GM18502 (cell line): Measurements from ENCODE around the gene SLC9A9.

ENCODE experiments used
- ATAC-seq: cut with Tn5 transposase; IDR thresholded peaks from one replicate; pipeline ENCODE4 v1.9.1; 2021; ENCODE audit warnings: mild to moderate bottlenecking; ENCODE audit not compliant: unreplicated experiment, poor library complexity

SLC9A9 gene

GRCh38 chr3:143769616-143770015 lies 78.7 kb downstream of the SLC9A9 start:
- ATAC-seq, result no peak

- ATAC-seq, result no peak
These were observed 83.4 kb downstream of the SLC9A9 start for GRCh38 chr3:143764840-143765239.

- ATAC-seq, result no peak
These were observed 84.6 kb downstream of the SLC9A9 start for GRCh38 chr3:143763564-143764162.

- no peak for ATAC-seq
These were observed 90.6 kb downstream of the SLC9A9 start for GRCh38 chr3:143757691-143758090.

GRCh38 chr3:143755978-143756377 lies 92.3 kb downstream of the SLC9A9 start:
- ATAC-seq, result no peak

GRCh38 chr3:143754090-143754489 lies 94.2 kb downstream of the SLC9A9 start:
- ATAC-seq, result no peak

- ATAC-seq, result no peak
These were observed 94.8 kb downstream of the SLC9A9 start for GRCh38 chr3:143753456-143753855.

- no peak for ATAC-seq
These were observed 95.3 kb downstream of the SLC9A9 start for GRCh38 chr3:143753006-143753405.

GRCh38 chr3:143751643-143752178 lies 96.6 kb downstream of the SLC9A9 start:
- peak; percentile 77 for ATAC-seq

- ATAC-seq, result no peak
These were observed 97.4 kb downstream of the SLC9A9 start for GRCh38 chr3:143750841-143751240.

- no peak for ATAC-seq
These were observed 98.3 kb downstream of the SLC9A9 start for GRCh38 chr3:143749926-143750325.

- ATAC-seq, result no peak
These were observed 111.2 kb downstream of the SLC9A9 start for GRCh38 chr3:143737065-143737464.

- ATAC-seq, result no peak
These were observed 111.9 kb downstream of the SLC9A9 start for GRCh38 chr3:143736205-143736997.

GRCh38 chr3:143731776-143732175 lies 116.5 kb downstream of the SLC9A9 start:
- no peak for ATAC-seq

GRCh38 chr3:143731320-143731719 lies 116.9 kb downstream of the SLC9A9 start:
- ATAC-seq, result no peak

GRCh38 chr3:143727391-143727790 lies 120.9 kb downstream of the SLC9A9 start:
- ATAC-seq, result no peak

GRCh38 chr3:143726727-143727126 lies 121.5 kb downstream of the SLC9A9 start:
- ATAC-seq, result no peak

- no peak for ATAC-seq
These were observed 127.9 kb downstream of the SLC9A9 start for GRCh38 chr3:143720381-143720780.

- ATAC-seq, result no peak
These were observed 129.8 kb downstream of the SLC9A9 start for GRCh38 chr3:143718463-143718862.

- no peak for ATAC-seq
These were observed 131.5 kb downstream of the SLC9A9 start for GRCh38 chr3:143716731-143717130.

GRCh38 chr3:143712522-143712921 lies 135.7 kb downstream of the SLC9A9 start:
- ATAC-seq, result no peak

- ATAC-seq, result no peak
These were observed 140.4 kb downstream of the SLC9A9 start for GRCh38 chr3:143707848-143708247.
